ENCODE results near the gene OCA2. TPM values are rescaled to one million over a fixed set of nuclear protein-coding genes. Genes with fewer than 3 reads are reported as not detected.

The OCA2 gene
- total RNA-seq, 1 experiment from 2014 or later = 0.31 TPM

DNA sequence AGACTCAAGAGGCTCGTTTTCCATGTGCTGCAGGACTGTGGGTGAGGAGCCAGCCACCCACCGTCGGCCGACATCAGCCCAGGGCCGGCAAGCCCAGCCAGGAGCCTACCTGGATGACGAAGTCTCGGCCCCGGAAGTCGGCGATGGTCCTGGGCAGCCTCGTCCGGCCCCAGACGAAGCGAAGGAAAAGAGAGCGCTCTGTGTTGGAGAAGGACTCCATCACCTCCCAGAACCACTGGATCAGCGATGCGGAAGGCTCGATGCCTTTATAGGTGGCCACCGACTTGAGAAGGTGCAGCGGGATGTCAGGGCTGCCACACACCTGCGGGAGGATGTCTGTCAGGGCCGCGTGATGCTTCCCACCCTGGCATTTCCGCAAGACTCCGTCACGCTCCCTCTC is 13.8 kb upstream of the OCA2 start:
- TF ChIP-seq, protein P1, sequence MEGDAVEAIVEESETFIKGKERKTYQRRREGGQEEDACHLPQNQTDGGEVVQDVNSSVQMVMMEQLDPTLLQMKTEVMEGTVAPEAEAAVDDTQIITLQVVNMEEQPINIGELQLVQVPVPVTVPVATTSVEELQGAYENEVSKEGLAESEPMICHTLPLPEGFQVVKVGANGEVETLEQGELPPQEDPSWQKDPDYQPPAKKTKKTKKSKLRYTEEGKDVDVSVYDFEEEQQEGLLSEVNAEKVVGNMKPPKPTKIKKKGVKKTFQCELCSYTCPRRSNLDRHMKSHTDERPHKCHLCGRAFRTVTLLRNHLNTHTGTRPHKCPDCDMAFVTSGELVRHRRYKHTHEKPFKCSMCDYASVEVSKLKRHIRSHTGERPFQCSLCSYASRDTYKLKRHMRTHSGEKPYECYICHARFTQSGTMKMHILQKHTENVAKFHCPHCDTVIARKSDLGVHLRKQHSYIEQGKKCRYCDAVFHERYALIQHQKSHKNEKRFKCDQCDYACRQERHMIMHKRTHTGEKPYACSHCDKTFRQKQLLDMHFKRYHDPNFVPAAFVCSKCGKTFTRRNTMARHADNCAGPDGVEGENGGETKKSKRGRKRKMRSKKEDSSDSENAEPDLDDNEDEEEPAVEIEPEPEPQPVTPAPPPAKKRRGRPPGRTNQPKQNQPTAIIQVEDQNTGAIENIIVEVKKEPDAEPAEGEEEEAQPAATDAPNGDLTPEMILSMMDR (conservative IDR thresholded peaks at IDR 0.05) = no peak
- Histone ChIP-seq H3K9ac (ENCODE audit: extremely low read depth, insufficient read length, low read length) (no peak overlapping the region), H3T11ph (ENCODE audit: low read length) (no peak overlapping the region), H4K5ac (ENCODE audit: insufficient read length, low read depth, low read length) (no peak overlapping the region), H3K23ac (ENCODE audit: insufficient read length, low read depth, low read length) (no peak overlapping the region), H3K4me1 (ENCODE audit: insufficient read depth, low read length) (no peaks in the 10 kb centered on the region), H4K20me1 (ENCODE audit: control insufficient read depth, insufficient read depth, insufficient read length) (no peaks in the 10 kb centered on the region), H4K8ac (replicated peaks; ENCODE audit: insufficient read length, low read depth, low read length) (no peak overlapping the region), H3K4me2 (ENCODE audit: insufficient read depth, insufficient read length, low read length) (no peak overlapping the region), H2BK120ac (ENCODE audit: low read depth, low read length, poor library complexity, severe bottlenecking) (no peak overlapping the region), H2AK5ac (ENCODE audit: insufficient read length, low read length) (no peak overlapping the region), H3K79me1 (ENCODE audit: insufficient read depth, low read depth, low read length, poor library complexity, severe bottlenecking) (no peaks in the 10 kb centered on the region), H3K4ac (ENCODE audit: low read depth, low read length) (no peak overlapping the region), H3K56ac (ENCODE audit: insufficient read length, low read depth, low read length) (no peak overlapping the region), H4K91ac (ENCODE audit: insufficient read length, low read depth, low read length) (no peak overlapping the region), H3K9me3 (ENCODE audit: control insufficient read depth, low read depth, low read length) (no peaks in the 10 kb centered on the region), H2AFZ (ENCODE audit: low read length) (no peak overlapping the region), H2BK5ac (ENCODE audit: insufficient read length, low read length) (no peak overlapping the region), H3K23me2 (ENCODE audit: insufficient read length, low read depth, low read length, poor library complexity, severe bottlenecking) (no peaks in the 10 kb centered on the region), H2BK15ac (ENCODE audit: low read depth, low read length) (no peak overlapping the region), H3K14ac (ENCODE audit: insufficient read depth, low read length) (no peak overlapping the region), H3K27me3 (ENCODE audit: insufficient read depth, low read length) (peaks cover 2% of the 10 kb centered on the region; the same call in 1 of the 2 replicates), H2BK20ac (ENCODE audit: low read depth, low read length, poor library complexity, severe bottlenecking) (no peak overlapping the region), H3K18ac (ENCODE audit: insufficient read length, low read depth, low read length) (no peak overlapping the region), H2BK12ac (ENCODE audit: insufficient read length, low read depth, low read length) (no peak overlapping the region), H3K79me2 (ENCODE audit: insufficient read depth, low read length) (no peaks in the 10 kb centered on the region), H3K27ac (ENCODE audit: insufficient read length, low read depth, low read length) (no peak overlapping the region)
- no CpG with 5 or more reads among the region's 26 CpGs for WGBS (ENCODE audit: extremely low coverage, insufficient read length, low lambda C conversion rate)
- Mint-ChIP-seq H3K4me1 (0 out of 4 replicates have a peak, but pooled peaks cover 0 to 3% of the 10 kb centered on the region in 2 experiments), H3K36me3 (ENCODE audit: insufficient read depth in 1 of 3, low read depth in 3 of 3) (peaks cover 45 to 61% (median 61%) of the 10 kb centered on the region in 3 experiments), H3K27ac (no peak overlapping the region), H3K9me3 (no peaks in the 10 kb centered on the region; a peak in 1 of 5 replicates), H3K27me3 (ENCODE audit: low read depth) (peaks cover 14% of the 10 kb centered on the region), H3K4me3 (no peak overlapping the region)
- DNase-seq = no peak

All from H9 (cell line).